SK-N-SH (cell line): Measurements from ENCODE around the gene FABP3. TPM values are rescaled to one million over a fixed set of nuclear protein-coding genes. Genes with fewer than 3 reads are reported as not detected.

ENCODE experiments used
- CTCF ChIA-PET: fragments of 300-600, 350-600 bp; formaldehyde crosslinking; extraction: SDS; loops from one replicate; lab custom pipeline; 2021; lab: Yijun Ruan, JAX
- POLR2A ChIA-PET: fragments of 350-600 bp; sonication (Branson Sonifier 250); formaldehyde crosslinking; extraction: SDS; loops from one replicate; lab custom pipeline; 2020; ENCODE audit warnings: antibody characterized with exemption, inconsistent platforms; lab: Yijun Ruan, JAX
- DNase-seq: peaks from one replicate; pipeline ENCODE4 v3.0.0; 2012
- H2AFZ ChIP-seq: fragments of 200-600 bp; sonication (generic); 2 replicates; pipeline ENCODE4 v1.8.1; 2016; ENCODE audit warnings: antibody characterized with exemption, mild to moderate bottlenecking, low read depth
- H3F3A ChIP-seq: fragments of 200-600 bp; sonication (generic); replicated peaks from 2 replicates; pipeline ENCODE3; 2016; ENCODE audit warnings: antibody characterized with exemption, mild to moderate bottlenecking; ENCODE audit not compliant: insufficient read depth
- H3K27ac ChIP-seq, 2 experiments: fragments of 200-500 bp in 1 of 2; fragments of 200-600 bp in 1 of 2; sonication (Bioruptor generic) in 1 of 2; sonication (generic), shearing (Covaris generic) in 1 of 2; 2 replicates each; pipeline versions ENCODE4 v1.5.1 to v1.6.1; 2014 to 2016; ENCODE audit warnings: low read depth in 2 of 2, inconsistent platforms in 1 of 2, low read length in 1 of 2, mild to moderate bottlenecking in 1 of 2, mixed read lengths in 1 of 2
- H3K27me3 ChIP-seq: fragments of 200-600 bp; sonication (generic), shearing (Covaris generic); 2 replicates; pipeline ENCODE4 v1.6.1; 2016; ENCODE audit warnings: mixed run types; ENCODE audit not compliant: insufficient read depth
- H3K36me3 ChIP-seq, 2 experiments: fragments of 200-500 bp in 1 of 2; fragments of 200-600 bp in 1 of 2; sonication (Bioruptor generic) in 1 of 2; sonication (generic) in 1 of 2; replicated peaks in 1 of 2; 2 replicates each; pipeline versions ENCODE3 to v1.5.1; 2014 to 2016; ENCODE audit warnings: low read length in 1 of 2, mild to moderate bottlenecking in 1 of 2; ENCODE audit not compliant: insufficient read depth in 2 of 2, control insufficient read depth in 1 of 2
- H3K4me1 ChIP-seq, 2 experiments: fragments of 200-500 bp in 1 of 2; fragments of 200-600 bp in 1 of 2; sonication (Bioruptor generic) in 1 of 2; sonication (generic), shearing (Covaris generic) in 1 of 2; 2 replicates each; pipeline versions ENCODE4 v1.5.1 to v1.6.1; 2014 to 2016; ENCODE audit warnings: low read depth in 1 of 2, low read length in 1 of 2, mixed run types in 1 of 2; ENCODE audit not compliant: insufficient read depth in 2 of 2, control insufficient read depth in 1 of 2
- H3K4me2 ChIP-seq: fragments of 200-600 bp; sonication (generic), shearing (Covaris generic); 2 replicates; pipeline ENCODE4 v1.6.1; 2017; ENCODE audit warnings: mixed run types
- H3K4me3 ChIP-seq, 2 experiments: fragments of 200-500 bp in 1 of 2; fragments of 200-600 bp in 1 of 2; sonication (Bioruptor generic) in 1 of 2; sonication (generic), shearing (Covaris generic) in 1 of 2; 2 replicates each; pipeline versions ENCODE4 v1.5.1 to v1.8.1; 2014 to 2016; ENCODE audit warnings: low read depth in 2 of 2, inconsistent platforms in 1 of 2, low read length in 1 of 2, mild to moderate bottlenecking in 1 of 2, mixed read lengths in 1 of 2, moderate library complexity in 1 of 2
- H3K79me2 ChIP-seq: fragments of 200-600 bp; sonication (generic); 2 replicates; pipeline ENCODE4 v1.8.1; 2017; ENCODE audit warnings: mild to moderate bottlenecking; ENCODE audit not compliant: insufficient read depth
- H3K9ac ChIP-seq: fragments of 200-600 bp; sonication (generic); 2 replicates; pipeline ENCODE4 v1.6.1; 2017; ENCODE audit warnings: mixed run types
- H3K9me2 ChIP-seq: fragments of 200-600 bp; sonication (generic); 2 replicates; pipeline ENCODE4 v1.6.1; 2017; ENCODE audit warnings: mixed run types
- H3K9me3 ChIP-seq: fragments of 200-600 bp; sonication (generic); 2 replicates; pipeline ENCODE4 v1.6.1; 2017; ENCODE audit warnings: mixed run types, mild to moderate bottlenecking, moderate library complexity
- H4K20me1 ChIP-seq: fragments of 200-600 bp; sonication (generic); 2 replicates; pipeline ENCODE4 v1.6.1; 2017; ENCODE audit warnings: mild to moderate bottlenecking, mixed run types; ENCODE audit not compliant: insufficient read depth
- CTCF ChIP-seq: fragments of 200-600 bp; sonication (generic); IDR thresholded peaks from 2 replicates; pipeline ENCODE4 v1.6.1; 2017; ENCODE audit warnings: antibody characterized with exemption, mild to moderate bottlenecking, moderate library complexity
- EZH2phosphoT487 ChIP-seq: fragments of 200-600 bp; sonication (generic); IDR thresholded peaks from 2 replicates; pipeline ENCODE4 v1.6.1; 2017; ENCODE audit warnings: low read depth, mixed run types, mild to moderate bottlenecking, antibody characterized with exemption, moderate library complexity, borderline replicate concordance
- FOXM1 ChIP-seq: IDR thresholded peaks from 2 replicates; pipeline ENCODE4 v1.4.0; 2012; ENCODE audit warnings: low read depth, mild to moderate bottlenecking
- GABPA ChIP-seq: IDR thresholded peaks from 2 replicates; pipeline ENCODE4 v1.4.0; 2012; ENCODE audit warnings: low read depth, mild to moderate bottlenecking
- GATA2 ChIP-seq: sonication (generic); formaldehyde crosslinking; IDR thresholded peaks from 2 replicates; pipeline ENCODE4 v1.5.0; 2020; ENCODE audit warnings: mild to moderate bottlenecking, missing genetic modification reagents
- IRF3 ChIP-seq: fragments of 150-350 bp; IDR thresholded peaks from 2 replicates; pipeline ENCODE4 v1.6.1; 2016; ENCODE audit warnings: mild to moderate bottlenecking, low read depth, low read length
- MEF2A ChIP-seq: IDR thresholded peaks from 2 replicates; pipeline ENCODE4 v1.4.0; 2012; ENCODE audit warnings: low read depth, borderline replicate concordance
- NFIC ChIP-seq: IDR thresholded peaks from 2 replicates; pipeline ENCODE4 v1.4.0; 2012; ENCODE audit warnings: borderline replicate concordance
- NRF1 ChIP-seq: IDR thresholded peaks from 2 replicates; pipeline ENCODE4 v1.6.1; 2012; ENCODE audit warnings: low read depth, mild to moderate bottlenecking, low read length
- PBX3 ChIP-seq: IDR thresholded peaks from 2 replicates; pipeline ENCODE4; 2012
- RAD21 ChIP-seq: IDR thresholded peaks from 2 replicates; pipeline ENCODE4 v1.6.1; 2012; ENCODE audit warnings: mild to moderate bottlenecking, low read length
- RFX5 ChIP-seq: IDR thresholded peaks from 2 replicates; pipeline ENCODE4 v1.6.1; 2012; ENCODE audit warnings: mild to moderate bottlenecking, improper control_type of control experiment, low read length
- RXRA ChIP-seq: IDR thresholded peaks from 2 replicates; pipeline ENCODE4 v1.4.0; 2012; ENCODE audit warnings: low read depth, mild to moderate bottlenecking, borderline replicate concordance
- SIN3A ChIP-seq: IDR thresholded peaks from 2 replicates; pipeline ENCODE4 v1.6.1; 2012; ENCODE audit warnings: low read depth, mild to moderate bottlenecking, low read length, moderate library complexity, borderline replicate concordance
- SMC3 ChIP-seq: IDR thresholded peaks from 2 replicates; pipeline ENCODE4 v1.6.1; 2012; ENCODE audit warnings: low read depth, low read length, improper control_type of control experiment
- YY1 ChIP-seq: IDR thresholded peaks from 2 replicates; pipeline ENCODE4 v1.4.0; 2012; ENCODE audit warnings: low read depth, mild to moderate bottlenecking
- WGBS: methylation state at CpG from one replicate; pipeline ENCODE4 v1.1.6; 2017; ENCODE audit warnings: low lambda C conversion rate; 5-methylcytosine and 5-hydroxymethylcytosine counted together
- polyA plus RNA-seq, 3 experiments: library from polyadenylated mRNA; depleted of rRNA; stranded (reverse); fragments of >200 nt; gene quantifications; 2 replicates each; pipeline ENCODE4 v1.2.3, GENCODE V29; 2012
- TF ChIP-seq, protein P1 (sequence below): IDR thresholded peaks from 2 replicates; pipeline ENCODE4 v1.4.0; 2012; ENCODE audit warnings: low read depth, borderline replicate concordance
- TF ChIP-seq, protein P2 (sequence below): IDR thresholded peaks from 2 replicates; pipeline ENCODE4 v1.6.1; 2012; ENCODE audit warnings: mild to moderate bottlenecking, low read depth, low read length, moderate library complexity

Gene FABP3
- polyA plus RNA-seq, 1 of the 3 experiments (the other 2 are of a cell fraction), result 0.08 TPM

DNA sequence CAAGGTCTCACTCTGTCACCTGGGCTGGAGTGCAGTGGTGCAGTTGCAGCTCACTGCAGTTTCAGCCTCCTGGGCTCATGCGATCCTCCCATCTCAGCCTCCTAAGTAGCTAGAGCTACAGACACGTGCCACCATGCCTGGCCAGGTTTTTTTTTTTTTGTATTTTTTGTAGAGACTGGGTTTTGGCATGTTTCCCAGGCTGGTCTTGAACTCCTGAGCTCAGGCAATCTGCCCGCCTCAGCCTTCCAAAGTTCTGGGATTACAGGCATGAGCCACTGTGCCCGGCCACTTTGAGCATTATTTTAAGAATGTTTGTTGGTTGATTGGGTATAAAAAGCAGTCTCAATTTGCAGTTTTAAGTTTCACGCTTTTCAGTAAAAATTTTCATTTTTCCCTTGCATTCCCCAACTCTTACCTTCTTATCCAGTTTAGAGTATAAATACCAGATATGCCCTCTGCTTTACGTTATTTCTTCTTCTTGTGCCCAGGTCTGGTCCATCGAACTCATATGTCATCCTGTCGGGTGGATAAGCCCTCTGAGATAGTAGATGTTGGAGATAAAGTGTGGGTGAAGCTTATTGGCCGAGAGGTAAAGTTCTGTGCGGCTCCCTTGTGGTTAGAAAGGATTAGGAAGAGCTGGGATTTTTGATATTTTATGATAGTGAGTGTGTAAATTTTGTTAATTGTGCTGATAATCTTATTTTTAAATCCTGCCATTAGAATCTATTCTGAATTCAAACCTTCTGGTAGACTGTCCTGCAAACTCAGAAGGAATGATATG lies 36.0 kb downstream of the FABP3 start:
- CTCF ChIA-PET, result interaction anchor here (0.9 to 8.2 kb wide), 4 partner anchors 10 to 173 kb away, joined by 3 to 134 read pairs (median 6); no protein-coding TSS in a partner anchor
- no peak for DNase-seq

More for the DNA sequence above, 36.0 kb downstream of the FABP3 start:
- H3K36me3 ChIP-seq, result peaks cover 3 to 9% of the 10 kb centered on the region in 2 experiments
- no peaks in the 10 kb centered on the region for H3K9me2 ChIP-seq
- TF ChIP-seq RFX5 (no peak), RXRA (no peak), GABPA (no peak), GATA2 (CRISPR knock-in tag) (no peak), NRF1 (no peak), MEF2A (no peak), SMC3 (no peak), PBX3 (no peak), SIN3A (no peak), EZH2phosphoT487 (no peak), IRF3 (no peak), NFIC (no peak), CTCF (no peak), YY1 (no peak), FOXM1 (no peak), RAD21 (no peak)
- TF ChIP-seq, protein P1, sequence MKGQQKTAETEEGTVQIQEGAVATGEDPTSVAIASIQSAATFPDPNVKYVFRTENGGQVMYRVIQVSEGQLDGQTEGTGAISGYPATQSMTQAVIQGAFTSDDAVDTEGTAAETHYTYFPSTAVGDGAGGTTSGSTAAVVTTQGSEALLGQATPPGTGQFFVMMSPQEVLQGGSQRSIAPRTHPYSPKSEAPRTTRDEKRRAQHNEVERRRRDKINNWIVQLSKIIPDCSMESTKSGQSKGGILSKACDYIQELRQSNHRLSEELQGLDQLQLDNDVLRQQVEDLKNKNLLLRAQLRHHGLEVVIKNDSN, result no peak
- TF ChIP-seq, protein P2, sequence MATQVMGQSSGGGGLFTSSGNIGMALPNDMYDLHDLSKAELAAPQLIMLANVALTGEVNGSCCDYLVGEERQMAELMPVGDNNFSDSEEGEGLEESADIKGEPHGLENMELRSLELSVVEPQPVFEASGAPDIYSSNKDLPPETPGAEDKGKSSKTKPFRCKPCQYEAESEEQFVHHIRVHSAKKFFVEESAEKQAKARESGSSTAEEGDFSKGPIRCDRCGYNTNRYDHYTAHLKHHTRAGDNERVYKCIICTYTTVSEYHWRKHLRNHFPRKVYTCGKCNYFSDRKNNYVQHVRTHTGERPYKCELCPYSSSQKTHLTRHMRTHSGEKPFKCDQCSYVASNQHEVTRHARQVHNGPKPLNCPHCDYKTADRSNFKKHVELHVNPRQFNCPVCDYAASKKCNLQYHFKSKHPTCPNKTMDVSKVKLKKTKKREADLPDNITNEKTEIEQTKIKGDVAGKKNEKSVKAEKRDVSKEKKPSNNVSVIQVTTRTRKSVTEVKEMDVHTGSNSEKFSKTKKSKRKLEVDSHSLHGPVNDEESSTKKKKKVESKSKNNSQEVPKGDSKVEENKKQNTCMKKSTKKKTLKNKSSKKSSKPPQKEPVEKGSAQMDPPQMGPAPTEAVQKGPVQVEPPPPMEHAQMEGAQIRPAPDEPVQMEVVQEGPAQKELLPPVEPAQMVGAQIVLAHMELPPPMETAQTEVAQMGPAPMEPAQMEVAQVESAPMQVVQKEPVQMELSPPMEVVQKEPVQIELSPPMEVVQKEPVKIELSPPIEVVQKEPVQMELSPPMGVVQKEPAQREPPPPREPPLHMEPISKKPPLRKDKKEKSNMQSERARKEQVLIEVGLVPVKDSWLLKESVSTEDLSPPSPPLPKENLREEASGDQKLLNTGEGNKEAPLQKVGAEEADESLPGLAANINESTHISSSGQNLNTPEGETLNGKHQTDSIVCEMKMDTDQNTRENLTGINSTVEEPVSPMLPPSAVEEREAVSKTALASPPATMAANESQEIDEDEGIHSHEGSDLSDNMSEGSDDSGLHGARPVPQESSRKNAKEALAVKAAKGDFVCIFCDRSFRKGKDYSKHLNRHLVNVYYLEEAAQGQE, result no peak
- TF ChIP-seq, all 33 proteins: peak for 0
- Histone ChIP-seq H3K4me3 (no peak overlapping the region), H3K9me3 (no peaks in the 10 kb centered on the region), H3K27ac (no peak overlapping the region), H3K27me3 (no peaks in the 10 kb centered on the region), H3F3A (peaks cover 5% of the 10 kb centered on the region), H3K4me1 (no peaks in the 10 kb centered on the region; a peak in 1 of 4 replicates), H3K9ac (no peak overlapping the region), H3K79me2 (no peaks in the 10 kb centered on the region), H2AFZ (no peak overlapping the region), H3K4me2 (no peak overlapping the region), H4K20me1 (no peaks in the 10 kb centered on the region)
- WGBS, result 80% methylated on average over 10 of the region's 10 CpGs
- POLR2A ChIA-PET, result no interaction called here
